ENCODE results near the gene R3HDM2.

DNA sequence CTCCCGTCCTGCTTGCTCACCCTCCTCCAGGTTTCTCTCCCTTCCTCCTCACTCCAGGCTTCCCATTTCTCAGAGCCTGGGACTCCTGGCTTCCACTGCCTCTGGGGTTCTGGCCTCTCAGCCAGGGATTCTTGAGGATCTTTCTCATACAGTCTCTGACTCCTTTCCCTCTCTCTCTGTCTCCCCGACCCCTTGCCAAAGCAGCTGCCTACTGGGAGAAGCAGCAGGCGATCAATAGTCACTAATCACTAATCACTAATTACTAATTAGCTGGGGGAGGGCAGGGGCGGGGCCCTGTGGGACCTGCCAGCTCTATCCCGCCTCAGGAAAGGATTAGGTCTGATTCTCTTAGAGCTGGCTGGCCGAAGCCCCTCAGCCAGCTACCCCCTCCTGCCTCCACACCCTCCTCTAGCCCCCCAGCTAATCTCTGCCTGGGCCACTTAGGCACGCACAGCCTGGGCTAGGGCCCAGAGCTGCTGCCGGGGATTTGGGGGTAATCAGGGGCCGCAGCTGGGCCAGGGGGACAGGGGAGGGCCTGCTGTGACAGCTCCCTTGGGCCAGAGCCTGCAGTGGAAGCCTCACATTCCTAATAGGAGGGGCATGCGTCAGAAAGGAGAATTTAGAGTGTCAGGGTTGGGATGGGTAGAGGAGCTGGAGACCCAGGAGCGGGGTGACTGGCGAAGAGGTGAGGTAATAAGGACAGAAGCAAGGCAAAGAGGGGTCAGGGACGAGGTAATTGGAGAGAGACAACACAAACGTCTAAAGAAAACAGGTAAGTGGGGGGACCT, 211.4 kb downstream of the R3HDM2 start:
- TF ChIP-seq, protein P1, sequence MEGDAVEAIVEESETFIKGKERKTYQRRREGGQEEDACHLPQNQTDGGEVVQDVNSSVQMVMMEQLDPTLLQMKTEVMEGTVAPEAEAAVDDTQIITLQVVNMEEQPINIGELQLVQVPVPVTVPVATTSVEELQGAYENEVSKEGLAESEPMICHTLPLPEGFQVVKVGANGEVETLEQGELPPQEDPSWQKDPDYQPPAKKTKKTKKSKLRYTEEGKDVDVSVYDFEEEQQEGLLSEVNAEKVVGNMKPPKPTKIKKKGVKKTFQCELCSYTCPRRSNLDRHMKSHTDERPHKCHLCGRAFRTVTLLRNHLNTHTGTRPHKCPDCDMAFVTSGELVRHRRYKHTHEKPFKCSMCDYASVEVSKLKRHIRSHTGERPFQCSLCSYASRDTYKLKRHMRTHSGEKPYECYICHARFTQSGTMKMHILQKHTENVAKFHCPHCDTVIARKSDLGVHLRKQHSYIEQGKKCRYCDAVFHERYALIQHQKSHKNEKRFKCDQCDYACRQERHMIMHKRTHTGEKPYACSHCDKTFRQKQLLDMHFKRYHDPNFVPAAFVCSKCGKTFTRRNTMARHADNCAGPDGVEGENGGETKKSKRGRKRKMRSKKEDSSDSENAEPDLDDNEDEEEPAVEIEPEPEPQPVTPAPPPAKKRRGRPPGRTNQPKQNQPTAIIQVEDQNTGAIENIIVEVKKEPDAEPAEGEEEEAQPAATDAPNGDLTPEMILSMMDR (conservative IDR thresholded peaks at IDR 0.05 in 1 of 2, IDR thresholded peaks at IDR 0.05 in 1 of 2; ENCODE audit: low read depth in 1 of 2, low read length in 2 of 2), result no peak
- TF ChIP-seq EZH2 (IDR thresholded peaks at IDR 0.05; ENCODE audit: low read length, missing control alignments), result no peak

Data from fibroblast of lung (primary cell).